Transverse colon (tissue), 4 donors: Measurements from ENCODE around the gene CATSPERD. TPM values are rescaled to one million over a fixed set of nuclear protein-coding genes. Genes with fewer than 3 reads are reported as not detected.
"Not testable (repeated sequence)": the region's sequence is repeated elsewhere in the genome, so short reads cannot be mapped to it uniquely, and the experiment has no call there.

Experiments
- DNase-seq: peaks from one replicate; pipeline ENCODE4 v3.0.0-alpha.2; 2019
- H3K27ac ChIP-seq, 4 donors: fragments of 200-600 bp; sonication (generic); 2 replicates each; pipeline ENCODE4 v1.5.1; 2016 to 2018; ENCODE audit warnings: inconsistent platforms in 4 of 4
- H3K27me3 ChIP-seq: fragments of 200-600 bp; sonication (generic); 2 replicates; pipeline ENCODE4 v1.5.1; 2017; ENCODE audit warnings: inconsistent platforms
- H3K36me3 ChIP-seq, 4 donors: fragments of 200-600 bp; sonication (generic); 2 replicates each; pipeline ENCODE4 v1.5.1; 2017 to 2019; ENCODE audit warnings: inconsistent platforms in 4 of 4
- H3K4me1 ChIP-seq, 4 donors: fragments of 200-600 bp; sonication (generic); 2 replicates each; pipeline ENCODE4 v1.5.1; 2017 to 2020; ENCODE audit warnings: inconsistent platforms in 4 of 4
- H3K4me3 ChIP-seq, 4 donors: fragments of 200-600 bp; sonication (generic); 1 replicate in 1 of 4; 2 replicates in 3 of 4; pipeline versions ENCODE4 v1.5.1 to v1.6.1; 2017 to 2019; ENCODE audit warnings: inconsistent platforms in 4 of 4
- H3K9me3 ChIP-seq, 2 donors: fragments of 200-600 bp; sonication (generic); 2 replicates each; pipeline ENCODE4 v1.5.1; 2017 to 2019; ENCODE audit warnings: inconsistent platforms in 2 of 2
- CTCF ChIP-seq, 5 experiments: fragments of 200-600 bp in 3 of 5; fragments of 450-650 bp in 2 of 5; sonication (generic) in 3 of 5; IDR thresholded peaks; 1 replicate in 2 of 5; 2 replicates in 3 of 5; pipeline ENCODE4 v1.5.1; 2016 to 2017; ENCODE audit warnings: antibody characterized with exemption in 5 of 5, inconsistent platforms in 3 of 5, mild to moderate bottlenecking in 2 of 5, moderate library complexity in 1 of 5
- EP300 ChIP-seq: sonication (generic); formaldehyde crosslinking; IDR thresholded peaks from one replicate; pipeline ENCODE4 v1.6.1; 2017; ENCODE audit warnings: antibody characterized with exemption, low read depth
- POLR2A ChIP-seq: fragments of 450-650 bp; IDR thresholded peaks from one replicate; pipeline ENCODE4 v1.6.1; 2016; ENCODE audit warnings: antibody characterized with exemption, mild to moderate bottlenecking, moderate library complexity
- POLR2AphosphoS5 ChIP-seq, 3 donors: sonication (generic); formaldehyde crosslinking; IDR thresholded peaks; one replicate each; pipeline ENCODE4 v1.6.1; 2016; ENCODE audit warnings: antibody characterized with exemption in 3 of 3
- WGBS, 2 donors: methylation state at CpG; one replicate each; pipeline ENCODE4 v1.1.5; 2018; ENCODE audit warnings: low coverage in 1 of 2; 5-methylcytosine and 5-hydroxymethylcytosine counted together
- in situ Hi-C, 4 donors: fragments of 200-750 bp; cut with MboI; loops; one replicate each; pipeline versions ENCODE4 v1.15.0 to v1.15.1; 2017; ENCODE audit warnings: low sequenced_read_pairs in 3 of 4, low pct_ligation_motif_present in 1 of 4, low pct_unique_long_range_greater_than_20kb in 1 of 4
- intact Hi-C: fragments of 100-400 bp; cut with DNase I; formaldehyde crosslinking; loops from one replicate; pipeline ENCODE4 v1.15.1; 2023; ENCODE audit warnings: low total_unique reads
- total RNA-seq, 4 donors: library from RNA; depleted of rRNA; stranded (reverse); fragments of >200 nt; gene quantifications; one replicate each; pipeline ENCODE4 v1.1.0, GENCODE V29; 2016

The CATSPERD gene
- total RNA-seq, 4 donors from 2014 or later = not detected

GRCh38 chr19:5687360-5688198, 32.9 kb upstream of the CATSPERD start:
- DNase-seq = no peak
- intact Hi-C loops (no loop called here), in situ Hi-C loops (no loop called here)
- Histone ChIP-seq H3K9me3 (no peaks in the 10 kb centered on the region), H3K27me3 (no peaks in the 10 kb centered on the region), H3K4me1 (peaks cover 0 to 38% (median 25%) of the 10 kb centered on the region in 4 donors), H3K36me3 (no peaks in the 10 kb centered on the region), H3K4me3 (peak overlapping the region in 3 of 4 donors; percentile 42 to 70 (median 48)), H3K27ac (peak overlapping the region; percentile 83 to 93 (median 88))
- TF ChIP-seq EP300 = no peak
- TF ChIP-seq POLR2AphosphoS5 (IDR thresholded peaks at IDR 0.05) = no peak
- TF ChIP-seq POLR2A = no peak
- peak in 1 of 5 experiments; percentile 25 for TF ChIP-seq CTCF (IDR thresholded peaks at IDR 0.05)
- 84% methylated on average over 57 of the region's 76 CpGs; no CpG with 5 or more reads in 1 of the 2 donors for WGBS, 2 donors

GRCh38 chr19:5688262-5688881, 32.1 kb upstream of the CATSPERD start:
- H3K27me3 ChIP-seq, H3K27ac ChIP-seq, in situ Hi-C loops, DNase-seq, H3K4me3 ChIP-seq, intact Hi-C loops, H3K36me3 ChIP-seq, H3K9me3 ChIP-seq: not testable (repeated sequence)
- H3K4me1 ChIP-seq = peaks cover 0 to 39% (median 27%) of the 10 kb centered on the region in 4 donors
- WGBS, 2 donors = 95 to 100% methylated on average over 3 to 13 of the region's 13 CpGs

GRCh38 chr19:5690125-5690954, 30.1 kb upstream of the CATSPERD start, which contains the start of gene RPL36:
RPL36 (plus strand) TSS chr19:5690295; CDS start chr19:5690508, 213 bp downstream.
- peak; percentile 95 for TF ChIP-seq POLR2A
- TF ChIP-seq POLR2AphosphoS5 (IDR thresholded peaks at IDR 0.05) = peak; percentile 95 to 99 (median 99)
- peak; percentile 95 to 99 (median 97) for TF ChIP-seq CTCF (IDR thresholded peaks at IDR 0.05)
- TF ChIP-seq EP300 = no peak
- DNase-seq = peak; percentile 99
- peaks cover 0 to 15% (median 3%) of the 10 kb centered on the region in 4 donors for H3K36me3 ChIP-seq
- intact Hi-C loops = no loop called here
- in situ Hi-C loops = no loop called here
- peaks cover 0 to 39% (median 27%) of the 10 kb centered on the region in 4 donors for H3K4me1 ChIP-seq
- H3K4me3 ChIP-seq = peak within 1 kb of the TSS; percentile 58 to 80 (median 65)
- no peaks in the 10 kb centered on the region for H3K27me3 ChIP-seq
- H3K9me3 ChIP-seq = no peaks in the 10 kb centered on the region
- WGBS, 2 donors = 1% methylated on average over 71 of the region's 73 CpGs; no CpG with 5 or more reads in 1 of the 2 donors
- H3K27ac ChIP-seq = peak within 1 kb of the TSS; percentile 91 to 93 (median 92)

GRCh38 chr19:5690955-5691821, 29.2 kb upstream of the CATSPERD start:
- peak in 2 of 3 donors; percentile 32 to 54 for TF ChIP-seq POLR2AphosphoS5 (IDR thresholded peaks at IDR 0.05)
- no peak for TF ChIP-seq POLR2A
- TF ChIP-seq EP300 = no peak
- Histone ChIP-seq H3K9me3 (no peaks in the 10 kb centered on the region), H3K4me1 (peaks cover 0 to 37% (median 25%) of the 10 kb centered on the region in 4 donors), H3K27ac (peak overlapping the region; percentile 91 to 93 (median 92)), H3K27me3 (no peaks in the 10 kb centered on the region), H3K36me3 (peaks cover 0 to 24% (median 5%) of the 10 kb centered on the region in 4 donors), H3K4me3 (peak overlapping the region; percentile 58 to 80 (median 65))
- intact Hi-C loops (no loop called here), in situ Hi-C loops (no loop called here)
- WGBS, 2 donors = 2% methylated on average over 49 of the region's 54 CpGs; no CpG with 5 or more reads in 1 of the 2 donors
- DNase-seq = peak; percentile 78
